SK-N-SH (cell line): ENCODE measurements around the gene RBM10. TPM values are rescaled to one million over a fixed set of nuclear protein-coding genes. Genes with fewer than 3 reads are reported as not detected.

Source experiments
- CTCF ChIA-PET: fragments of 300-600, 350-600 bp; formaldehyde crosslinking; extraction: SDS; loops from one replicate; lab custom pipeline; 2021; lab: Yijun Ruan, JAX
- POLR2A ChIA-PET: fragments of 350-600 bp; sonication (Branson Sonifier 250); formaldehyde crosslinking; extraction: SDS; loops from one replicate; lab custom pipeline; 2020; ENCODE audit warnings: antibody characterized with exemption, inconsistent platforms; lab: Yijun Ruan, JAX
- DNase-seq: peaks from one replicate; pipeline ENCODE4 v3.0.0; 2012
- H2AFZ ChIP-seq: fragments of 200-600 bp; sonication (generic); 2 replicates; pipeline ENCODE4 v1.8.1; 2016; ENCODE audit warnings: antibody characterized with exemption, mild to moderate bottlenecking, low read depth
- H3F3A ChIP-seq: fragments of 200-600 bp; sonication (generic); replicated peaks from 2 replicates; pipeline ENCODE3; 2016; ENCODE audit warnings: antibody characterized with exemption, mild to moderate bottlenecking; ENCODE audit not compliant: insufficient read depth
- H3K27ac ChIP-seq, 2 experiments: fragments of 200-500 bp in 1 of 2; fragments of 200-600 bp in 1 of 2; sonication (Bioruptor generic) in 1 of 2; sonication (generic), shearing (Covaris generic) in 1 of 2; 2 replicates each; pipeline versions ENCODE4 v1.5.1 to v1.6.1; 2014 to 2016; ENCODE audit warnings: low read depth in 2 of 2, inconsistent platforms in 1 of 2, low read length in 1 of 2, mild to moderate bottlenecking in 1 of 2, mixed read lengths in 1 of 2
- H3K27me3 ChIP-seq: fragments of 200-600 bp; sonication (generic), shearing (Covaris generic); 2 replicates; pipeline ENCODE4 v1.6.1; 2016; ENCODE audit warnings: mixed run types; ENCODE audit not compliant: insufficient read depth
- H3K36me3 ChIP-seq, 2 experiments: fragments of 200-500 bp in 1 of 2; fragments of 200-600 bp in 1 of 2; sonication (Bioruptor generic) in 1 of 2; sonication (generic) in 1 of 2; replicated peaks in 1 of 2; 2 replicates each; pipeline versions ENCODE3 to v1.5.1; 2014 to 2016; ENCODE audit warnings: low read length in 1 of 2, mild to moderate bottlenecking in 1 of 2; ENCODE audit not compliant: insufficient read depth in 2 of 2, control insufficient read depth in 1 of 2
- H3K4me1 ChIP-seq, 2 experiments: fragments of 200-500 bp in 1 of 2; fragments of 200-600 bp in 1 of 2; sonication (Bioruptor generic) in 1 of 2; sonication (generic), shearing (Covaris generic) in 1 of 2; 2 replicates each; pipeline versions ENCODE4 v1.5.1 to v1.6.1; 2014 to 2016; ENCODE audit warnings: low read depth in 1 of 2, low read length in 1 of 2, mixed run types in 1 of 2; ENCODE audit not compliant: insufficient read depth in 2 of 2, control insufficient read depth in 1 of 2
- H3K4me2 ChIP-seq: fragments of 200-600 bp; sonication (generic), shearing (Covaris generic); 2 replicates; pipeline ENCODE4 v1.6.1; 2017; ENCODE audit warnings: mixed run types
- H3K4me3 ChIP-seq, 2 experiments: fragments of 200-500 bp in 1 of 2; fragments of 200-600 bp in 1 of 2; sonication (Bioruptor generic) in 1 of 2; sonication (generic), shearing (Covaris generic) in 1 of 2; 2 replicates each; pipeline versions ENCODE4 v1.5.1 to v1.8.1; 2014 to 2016; ENCODE audit warnings: low read depth in 2 of 2, inconsistent platforms in 1 of 2, low read length in 1 of 2, mild to moderate bottlenecking in 1 of 2, mixed read lengths in 1 of 2, moderate library complexity in 1 of 2
- H3K79me2 ChIP-seq: fragments of 200-600 bp; sonication (generic); 2 replicates; pipeline ENCODE4 v1.8.1; 2017; ENCODE audit warnings: mild to moderate bottlenecking; ENCODE audit not compliant: insufficient read depth
- H3K9ac ChIP-seq: fragments of 200-600 bp; sonication (generic); 2 replicates; pipeline ENCODE4 v1.6.1; 2017; ENCODE audit warnings: mixed run types
- H3K9me2 ChIP-seq: fragments of 200-600 bp; sonication (generic); 2 replicates; pipeline ENCODE4 v1.6.1; 2017; ENCODE audit warnings: mixed run types
- H3K9me3 ChIP-seq: fragments of 200-600 bp; sonication (generic); 2 replicates; pipeline ENCODE4 v1.6.1; 2017; ENCODE audit warnings: mixed run types, mild to moderate bottlenecking, moderate library complexity
- H4K20me1 ChIP-seq: fragments of 200-600 bp; sonication (generic); 2 replicates; pipeline ENCODE4 v1.6.1; 2017; ENCODE audit warnings: mild to moderate bottlenecking, mixed run types; ENCODE audit not compliant: insufficient read depth
- CHD2 ChIP-seq: fragments of 150-350 bp; IDR thresholded peaks from 2 replicates; pipeline ENCODE4 v1.6.1; 2018; ENCODE audit warnings: low read length; ENCODE audit not compliant: partially characterized antibody
- ELF1 ChIP-seq: IDR thresholded peaks from 2 replicates; pipeline ENCODE4 v1.4.0; 2012
- EP300 ChIP-seq, 2 experiments: IDR thresholded peaks; 2 replicates each; pipeline versions ENCODE4 v1.4.0 to v1.6.1; 2012; ENCODE audit warnings: borderline replicate concordance in 1 of 2, low read depth in 1 of 2, low read length in 1 of 2
- EZH2phosphoT487 ChIP-seq: fragments of 200-600 bp; sonication (generic); IDR thresholded peaks from 2 replicates; pipeline ENCODE4 v1.6.1; 2017; ENCODE audit warnings: low read depth, mixed run types, mild to moderate bottlenecking, antibody characterized with exemption, moderate library complexity, borderline replicate concordance
- GATA2 ChIP-seq: sonication (generic); formaldehyde crosslinking; IDR thresholded peaks from 2 replicates; pipeline ENCODE4 v1.5.0; 2020; ENCODE audit warnings: mild to moderate bottlenecking, missing genetic modification reagents
- MAX ChIP-seq: IDR thresholded peaks from 2 replicates; pipeline ENCODE4 v1.4.0; 2012; ENCODE audit warnings: low read depth
- MEF2A ChIP-seq: IDR thresholded peaks from 2 replicates; pipeline ENCODE4 v1.4.0; 2012; ENCODE audit warnings: low read depth, borderline replicate concordance
- POLR2AphosphoS5 ChIP-seq: IDR thresholded peaks from 2 replicates; pipeline ENCODE4 v1.6.1; 2012; ENCODE audit warnings: low read depth, low read length
- SMC3 ChIP-seq: IDR thresholded peaks from 2 replicates; pipeline ENCODE4 v1.6.1; 2012; ENCODE audit warnings: low read depth, low read length, improper control_type of control experiment
- YY1 ChIP-seq: IDR thresholded peaks from 2 replicates; pipeline ENCODE4 v1.4.0; 2012; ENCODE audit warnings: low read depth, mild to moderate bottlenecking
- WGBS: methylation state at CpG from one replicate; pipeline ENCODE4 v1.1.6; 2017; ENCODE audit warnings: low lambda C conversion rate; 5-methylcytosine and 5-hydroxymethylcytosine counted together
- polyA plus RNA-seq, 3 experiments: library from polyadenylated mRNA; depleted of rRNA; stranded (reverse); fragments of >200 nt; gene quantifications; 2 replicates each; pipeline ENCODE4 v1.2.3, GENCODE V29; 2012
- TF ChIP-seq, protein P1 (sequence below): IDR thresholded peaks from 2 replicates; pipeline ENCODE4; 2012

RBM10 gene
- polyA plus RNA-seq, 1 of the 3 experiments (the other 2 are of a cell fraction): 34.4 TPM

DNA sequence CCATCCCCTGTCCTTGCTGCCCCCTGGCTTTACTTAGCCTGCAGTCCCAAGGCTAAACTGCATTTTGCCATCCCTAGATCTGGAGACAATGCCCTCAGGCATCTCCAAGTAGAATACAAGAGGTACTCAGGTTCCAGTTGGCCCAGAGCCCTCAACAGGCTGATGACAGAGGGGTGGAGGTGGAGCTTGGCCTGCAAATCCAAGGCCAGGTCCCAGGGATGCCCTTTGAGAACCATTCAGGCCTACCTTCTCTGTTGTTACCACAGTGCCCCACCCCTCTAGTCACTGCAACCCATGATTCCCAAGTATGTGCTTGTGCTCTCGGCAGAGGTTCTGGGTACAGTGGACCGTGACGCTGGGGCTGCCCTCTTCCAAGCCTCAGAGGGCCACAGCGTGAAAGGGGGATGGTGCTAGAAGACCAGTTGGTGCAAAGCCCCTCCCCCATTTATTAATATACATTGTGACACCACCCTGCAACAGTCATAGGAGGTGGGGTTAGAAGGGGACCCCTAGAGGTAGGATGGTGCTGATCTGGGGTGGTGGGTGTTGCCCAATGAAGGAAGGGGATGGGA is 42.2 kb downstream of the RBM10 start:
- POLR2A ChIA-PET: no interaction called here
- no peaks in the 10 kb centered on the region for H3F3A ChIP-seq
- no peaks in the 10 kb centered on the region; a peak in 1 of 4 replicates for H3K4me1 ChIP-seq
- no peak overlapping the region for H2AFZ ChIP-seq
- no peak overlapping the region for H3K4me3 ChIP-seq
- DNase-seq: no peak
- no peaks in the 10 kb centered on the region for H4K20me1 ChIP-seq
- H3K9ac ChIP-seq: no peak overlapping the region
- 85% methylated on average over 4 of the region's 4 CpGs for WGBS
- H3K79me2 ChIP-seq: peaks cover 6% of the 10 kb centered on the region; the same call in 1 of the 2 replicates
- H3K4me2 ChIP-seq: no peak overlapping the region
- CTCF ChIA-PET: interaction anchor here (2.3 to 2.8 kb wide), 2 partner anchors 197 to 336 kb away, joined by 9 read pairs; no protein-coding TSS in a partner anchor
- no peaks in the 10 kb centered on the region for H3K9me3 ChIP-seq
- peaks cover 23% of the 10 kb centered on the region; the same call in 1 of the 2 replicates for H3K27me3 ChIP-seq
- H3K27ac ChIP-seq: no peak overlapping the region
- H3K9me2 ChIP-seq: no peaks in the 10 kb centered on the region
- peaks cover 0 to 13% of the 10 kb centered on the region in 2 experiments for H3K36me3 ChIP-seq
- TF ChIP-seq ELF1 (no peak), EZH2phosphoT487 (no peak), SMC3 (no peak), YY1 (no peak), GATA2 (CRISPR knock-in tag) (no peak), POLR2AphosphoS5 (no peak), CHD2 (no peak)
- TF ChIP-seq, protein P1, sequence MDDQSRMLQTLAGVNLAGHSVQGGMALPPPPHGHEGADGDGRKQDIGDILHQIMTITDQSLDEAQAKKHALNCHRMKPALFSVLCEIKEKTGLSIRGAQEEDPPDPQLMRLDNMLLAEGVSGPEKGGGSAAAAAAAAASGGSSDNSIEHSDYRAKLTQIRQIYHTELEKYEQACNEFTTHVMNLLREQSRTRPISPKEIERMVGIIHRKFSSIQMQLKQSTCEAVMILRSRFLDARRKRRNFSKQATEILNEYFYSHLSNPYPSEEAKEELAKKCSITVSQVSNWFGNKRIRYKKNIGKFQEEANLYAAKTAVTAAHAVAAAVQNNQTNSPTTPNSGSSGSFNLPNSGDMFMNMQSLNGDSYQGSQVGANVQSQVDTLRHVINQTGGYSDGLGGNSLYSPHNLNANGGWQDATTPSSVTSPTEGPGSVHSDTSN: no peak

DNA sequence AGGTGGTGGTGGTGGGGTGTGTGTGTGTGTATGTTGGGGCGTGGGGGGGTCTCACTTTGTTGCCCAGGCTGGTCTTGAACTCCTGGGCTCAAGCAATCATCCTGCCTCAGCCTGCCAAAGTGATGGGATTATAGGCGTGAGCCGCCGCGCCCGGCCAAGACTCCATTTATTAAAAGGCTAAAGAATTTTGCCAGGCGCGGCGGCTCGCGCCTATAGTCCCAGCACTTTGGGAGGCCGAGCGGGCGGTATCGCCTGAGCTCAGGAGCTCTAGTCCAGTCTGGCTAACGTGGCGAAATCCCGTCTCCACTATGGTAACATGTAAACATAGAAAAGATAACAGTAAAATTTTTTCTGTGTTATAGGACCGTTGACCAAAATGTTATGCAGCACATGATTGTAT is 44.9 kb downstream of the RBM10 start:
- H3K9ac ChIP-seq: no peak overlapping the region
- no peak for TF ChIP-seq EP300 (IDR thresholded peaks at IDR 0.05; ENCODE audit: borderline replicate concordance in 1 of 2, low read depth in 1 of 2, low read length in 1 of 2)
- no peak for TF ChIP-seq YY1
- no peak for TF ChIP-seq SMC3
- no peak for TF ChIP-seq MAX
- no peak for TF ChIP-seq MEF2A
- TF ChIP-seq POLR2AphosphoS5: no peak
- TF ChIP-seq GATA2 (CRISPR knock-in tag): no peak
- ChIA-PET CTCF (interaction anchor here (1.6 to 4.0 kb wide), 3 partner anchors 13 to 333 kb away, joined by 3 to 29 read pairs (median 19); no protein-coding TSS in a partner anchor), POLR2A (interaction anchor here (1.4 kb wide), 1 partner anchor 334 kb away, joined by 4 read pairs; no protein-coding TSS in a partner anchor)
- H4K20me1 ChIP-seq: peaks cover 5% of the 10 kb centered on the region
- H2AFZ ChIP-seq: no peak overlapping the region
- H3K4me2 ChIP-seq: no peak overlapping the region
- H3K27ac ChIP-seq: no peak overlapping the region
- peaks cover 14% of the 10 kb centered on the region; the same call in 1 of the 2 replicates for H3K27me3 ChIP-seq
- H3K79me2 ChIP-seq: peaks cover 23% of the 10 kb centered on the region
- H3K36me3 ChIP-seq: peaks cover 0 to 7% of the 10 kb centered on the region in 2 experiments
- no peak for DNase-seq
- H3K4me1 ChIP-seq: peaks cover 2 to 9% of the 10 kb centered on the region in 2 experiments; a peak in 2 of 4 replicates
- no peaks in the 10 kb centered on the region for H3K9me2 ChIP-seq
- no peaks in the 10 kb centered on the region for H3F3A ChIP-seq
- 64% methylated on average over 5 of the region's 19 CpGs for WGBS
- no peaks in the 10 kb centered on the region for H3K9me3 ChIP-seq
- no peak overlapping the region for H3K4me3 ChIP-seq
